ENCODE data around the gene VPS26C.
A peak's percentile ranks its signal among the peaks of the same experiment; 100 is the strongest.
"Not testable (repeated sequence)": the region's sequence is repeated elsewhere in the genome, so short reads cannot be mapped to it uniquely, and the experiment has no call there.

The VPS26C gene

GRCh38 chr21:37227071-37228002, 39.8 kb downstream of the VPS26C start:
- DNase-seq, result no peak

GRCh38 chr21:37226041-37226920, 40.9 kb downstream of the VPS26C start:
- DNase-seq, result no peak

GRCh38 chr21:37224861-37225839, 42.0 kb downstream of the VPS26C start:
- no peak for DNase-seq

GRCh38 chr21:37223804-37224345, 43.3 kb downstream of the VPS26C start:
- no peak for DNase-seq

- DNase-seq, result not testable (repeated sequence)
Measured at GRCh38 chr21:37222248-37222647, 44.9 kb downstream of the VPS26C start.

- peak; percentile 99 for DNase-seq
Measured at GRCh38 chr21:37220981-37221664, 46.0 kb downstream of the VPS26C start.

GRCh38 chr21:37220433-37220980, 46.6 kb downstream of the VPS26C start:
- DNase-seq, result peak; percentile 86

GRCh38 chr21:37219761-37220432, 47.2 kb downstream of the VPS26C start:
- peak; percentile 75 for DNase-seq

GRCh38 chr21:37214952-37215351, 52.2 kb downstream of the VPS26C start:
- no peak for DNase-seq

- no peak for DNase-seq
Measured at GRCh38 chr21:37210799-37211198, 56.3 kb downstream of the VPS26C start.

GRCh38 chr21:37210130-37210529, 57.0 kb downstream of the VPS26C start:
- DNase-seq, result peak; percentile 19

GRCh38 chr21:37208741-37209225, 58.4 kb downstream of the VPS26C start:
- DNase-seq, result no peak

- no peak for DNase-seq
Measured at GRCh38 chr21:37208056-37208721, 58.9 kb downstream of the VPS26C start.

- no peak for DNase-seq
Measured at GRCh38 chr21:37207441-37208009, 59.6 kb downstream of the VPS26C start.

- no peak for DNase-seq
Measured at GRCh38 chr21:37206496-37206895, 60.6 kb downstream of the VPS26C start.

GRCh38 chr21:37204580-37204979, 62.6 kb downstream of the VPS26C start:
- no peak for DNase-seq

- DNase-seq, result no peak
Measured at GRCh38 chr21:37202221-37203110, 64.7 kb downstream of the VPS26C start.

Measured in NCI-H69 (cell line).